ENCODE data around the gene RAB20.

- TF ChIP-seq CREB5 (CRISPR knock-in tag; IDR thresholded peaks at IDR 0.05; ENCODE audit: low read depth) (no peak), PATZ1 (CRISPR knock-in tag; IDR thresholded peaks at IDR 0.05; ENCODE audit: borderline replicate concordance) (no peak), ARNTL (CRISPR knock-in tag; IDR thresholded peaks at IDR 0.05; ENCODE audit: borderline replicate concordance, low read depth) (no peak), CSRNP3 (CRISPR knock-in tag; IDR thresholded peaks at IDR 0.05) (no peak), OSR1 (CRISPR knock-in tag; IDR thresholded peaks at IDR 0.05) (no peak)
Measured at GRCh38 chr13:110495376-110495775, 66.1 kb downstream of the RAB20 start.
